ENCODE data around the gene ACAD8.

DNA sequence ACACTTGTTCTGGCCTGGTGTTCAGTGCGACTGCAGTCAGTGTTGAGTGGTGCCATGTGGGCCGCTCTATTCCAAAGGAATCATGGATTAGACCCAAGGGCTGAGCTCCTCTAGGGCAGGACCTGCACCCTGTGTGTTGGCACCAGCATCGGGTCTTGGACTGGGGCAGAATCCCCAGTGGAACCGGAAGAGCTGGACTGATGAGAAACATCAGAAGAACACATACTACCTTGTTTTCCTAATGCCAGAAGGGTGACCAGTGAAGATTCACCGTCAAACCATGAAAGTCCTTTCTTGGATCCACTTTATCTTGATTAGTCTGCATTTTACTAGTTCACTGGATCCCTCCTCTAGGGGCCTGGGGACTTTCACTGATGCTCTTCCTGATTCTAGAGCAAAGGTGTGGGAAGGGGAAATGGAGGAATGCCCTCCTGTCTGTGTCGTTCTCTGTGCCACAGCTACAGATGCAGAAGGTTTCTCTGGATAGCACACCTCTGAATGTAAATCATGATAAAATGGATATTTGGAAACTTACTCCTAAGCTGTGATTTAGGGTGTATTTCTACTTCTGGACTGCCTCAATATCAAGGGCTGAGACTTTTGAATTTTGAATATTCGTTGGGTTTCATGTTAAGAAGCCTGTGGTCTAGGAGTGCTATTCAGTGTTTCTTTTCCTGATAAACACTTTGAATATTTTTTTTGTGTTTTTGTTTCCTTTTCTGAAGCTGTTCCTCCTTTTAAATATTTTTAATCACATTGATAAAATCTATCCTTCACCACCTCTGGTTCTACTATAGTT, 11.8 kb downstream of the ACAD8 start:
- TF ChIP-seq RAD21 (IDR thresholded peaks at IDR 0.05; ENCODE audit: low read length): no peak
- TF ChIP-seq, protein P1, sequence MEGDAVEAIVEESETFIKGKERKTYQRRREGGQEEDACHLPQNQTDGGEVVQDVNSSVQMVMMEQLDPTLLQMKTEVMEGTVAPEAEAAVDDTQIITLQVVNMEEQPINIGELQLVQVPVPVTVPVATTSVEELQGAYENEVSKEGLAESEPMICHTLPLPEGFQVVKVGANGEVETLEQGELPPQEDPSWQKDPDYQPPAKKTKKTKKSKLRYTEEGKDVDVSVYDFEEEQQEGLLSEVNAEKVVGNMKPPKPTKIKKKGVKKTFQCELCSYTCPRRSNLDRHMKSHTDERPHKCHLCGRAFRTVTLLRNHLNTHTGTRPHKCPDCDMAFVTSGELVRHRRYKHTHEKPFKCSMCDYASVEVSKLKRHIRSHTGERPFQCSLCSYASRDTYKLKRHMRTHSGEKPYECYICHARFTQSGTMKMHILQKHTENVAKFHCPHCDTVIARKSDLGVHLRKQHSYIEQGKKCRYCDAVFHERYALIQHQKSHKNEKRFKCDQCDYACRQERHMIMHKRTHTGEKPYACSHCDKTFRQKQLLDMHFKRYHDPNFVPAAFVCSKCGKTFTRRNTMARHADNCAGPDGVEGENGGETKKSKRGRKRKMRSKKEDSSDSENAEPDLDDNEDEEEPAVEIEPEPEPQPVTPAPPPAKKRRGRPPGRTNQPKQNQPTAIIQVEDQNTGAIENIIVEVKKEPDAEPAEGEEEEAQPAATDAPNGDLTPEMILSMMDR (conservative IDR thresholded peaks at IDR 0.05; ENCODE audit: low read depth, low read length): no peak
- no peak for TF ChIP-seq MAFK (IDR thresholded peaks at IDR 0.05; ENCODE audit: low read depth, low read length)
- TF ChIP-seq, protein P2, sequence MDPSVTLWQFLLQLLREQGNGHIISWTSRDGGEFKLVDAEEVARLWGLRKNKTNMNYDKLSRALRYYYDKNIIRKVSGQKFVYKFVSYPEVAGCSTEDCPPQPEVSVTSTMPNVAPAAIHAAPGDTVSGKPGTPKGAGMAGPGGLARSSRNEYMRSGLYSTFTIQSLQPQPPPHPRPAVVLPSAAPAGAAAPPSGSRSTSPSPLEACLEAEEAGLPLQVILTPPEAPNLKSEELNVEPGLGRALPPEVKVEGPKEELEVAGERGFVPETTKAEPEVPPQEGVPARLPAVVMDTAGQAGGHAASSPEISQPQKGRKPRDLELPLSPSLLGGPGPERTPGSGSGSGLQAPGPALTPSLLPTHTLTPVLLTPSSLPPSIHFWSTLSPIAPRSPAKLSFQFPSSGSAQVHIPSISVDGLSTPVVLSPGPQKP (IDR thresholded peaks at IDR 0.05; ENCODE audit: borderline replicate concordance, low read depth, low read length): no peak
- TF ChIP-seq POLR2A (IDR thresholded peaks at IDR 0.05; ENCODE audit: low read depth, low read length): no peak
- TF ChIP-seq BHLHE40 (IDR thresholded peaks at IDR 0.05; ENCODE audit: low read depth, low read length): no peak
- TF ChIP-seq SMC3 (IDR thresholded peaks at IDR 0.05; ENCODE audit: low read depth, low read length): no peak

All from IMR-90 (cell line).